CD4-positive, alpha-beta T cell (primary cell): ENCODE results near the gene TRMU. TPM values are rescaled to one million over a fixed set of nuclear protein-coding genes. Genes with fewer than 3 reads are reported as not detected.

ENCODE experiments used
- ATAC-seq: fragments of 200-7000 bp; cut with Tn5 transposase; one replicate; pipeline ENCODE4 v1.10.0; 2022; ENCODE audit warnings: mild to moderate bottlenecking; ENCODE audit not compliant: poor library complexity
- CTCF ChIA-PET: fragments of 350-600 bp; sonication (Branson Sonifier 250); formaldehyde crosslinking; loops from one replicate; lab custom pipeline; 2021; ENCODE audit warnings: antibody characterized with exemption, inconsistent platforms; lab: Charles Lee
- POLR2A ChIA-PET: fragments of 350-600 bp; sonication (Branson Sonifier 250); formaldehyde crosslinking; loops from one replicate; lab custom pipeline; 2021; ENCODE audit warnings: antibody characterized with exemption, inconsistent platforms; lab: Charles Lee
- DNase-seq, 14 experiments: peaks; one replicate each; pipeline ENCODE4 v3.0.0-alpha.2; 2013 to 2020; ENCODE audit warnings: mixed read lengths in 2 of 14
- H3K27ac ChIP-seq, 2 donors: one replicate each; pipeline versions ENCODE4 v1.5.1 to v1.7.0; 2013; ENCODE audit warnings: low read length in 2 of 2, low read depth in 1 of 2, mild to moderate bottlenecking in 1 of 2
- H3K27me3 ChIP-seq, 2 experiments: 1 replicate in 1 of 2; 2 replicates in 1 of 2; pipeline versions ENCODE4 v1.6.1 to v1.7.0; 2013; ENCODE audit warnings: low read length in 2 of 2, control low read depth in 1 of 2, mild to moderate bottlenecking in 1 of 2, moderate library complexity in 1 of 2; ENCODE audit not compliant: insufficient read depth in 2 of 2, control insufficient read depth in 1 of 2
- H3K36me3 ChIP-seq: one replicate; pipeline ENCODE4 v1.6.1; 2013; ENCODE audit warnings: low read length, control low read depth; ENCODE audit not compliant: insufficient read depth
- H3K4me1 ChIP-seq: one replicate; pipeline ENCODE4 v1.6.1; 2013; ENCODE audit warnings: low read length, control low read depth; ENCODE audit not compliant: insufficient read depth
- H3K4me3 ChIP-seq: one replicate; pipeline ENCODE4 v1.5.1; 2013; ENCODE audit warnings: mild to moderate bottlenecking, low read length, moderate library complexity
- H3K9me3 ChIP-seq, 2 experiments: 1 replicate in 1 of 2; 2 replicates in 1 of 2; pipeline versions ENCODE4 v1.6.1 to v1.7.0; 2013; ENCODE audit warnings: low read length in 2 of 2, mild to moderate bottlenecking in 2 of 2, control low read depth in 1 of 2, moderate library complexity in 1 of 2; ENCODE audit not compliant: control insufficient read depth in 1 of 2, insufficient read depth in 1 of 2
- H3K27ac Mint-ChIP-seq: one replicate; pipeline ENCODE4 v1.8.0; 2020; ENCODE audit warnings: mixed read lengths
- H3K27me3 Mint-ChIP-seq: one replicate; pipeline ENCODE4 v1.8.0; 2021; ENCODE audit warnings: mixed read lengths
- H3K36me3 Mint-ChIP-seq: one replicate; pipeline ENCODE4 v1.8.0; 2021; ENCODE audit warnings: low read depth, mixed read lengths
- H3K4me1 Mint-ChIP-seq: one replicate; pipeline ENCODE4 v1.8.0; 2021; ENCODE audit warnings: low read depth, mixed read lengths
- H3K4me3 Mint-ChIP-seq: one replicate; pipeline ENCODE4 v1.8.0; 2020; ENCODE audit warnings: mild to moderate bottlenecking, mixed read lengths
- H3K9me3 Mint-ChIP-seq: one replicate; pipeline ENCODE4 v1.8.0; 2020; ENCODE audit warnings: mixed read lengths
- intact Hi-C, 2 experiments: fragments of 100-400 bp; cut with DNase I in 1 of 2; cut with micrococcal nuclease in 1 of 2; formaldehyde crosslinking; loops; one replicate each; pipeline versions ENCODE4 v1.15.1 to v1.9.0; 2023 to 2025; cut with DNase I, micrococcal nuclease
- total RNA-seq, 174 experiments: library from RNA in 2 of 174; stranded (reverse) in 2 of 174; gene quantifications; one replicate each; pipeline ENCODE4 v1.2.3 and lab custom pipeline; 2021 to 2026
- TF ChIP-seq, protein P1 (sequence below): fragments of 200-600 bp; IDR thresholded peaks from one replicate; pipeline ENCODE4 v1.8.0; 2022; ENCODE audit warnings: antibody characterized with exemption, mild to moderate bottlenecking

The TRMU gene
- total RNA-seq, 2 experiments from 2014 or later = 65.2 to 65.4 TPM

DNA sequence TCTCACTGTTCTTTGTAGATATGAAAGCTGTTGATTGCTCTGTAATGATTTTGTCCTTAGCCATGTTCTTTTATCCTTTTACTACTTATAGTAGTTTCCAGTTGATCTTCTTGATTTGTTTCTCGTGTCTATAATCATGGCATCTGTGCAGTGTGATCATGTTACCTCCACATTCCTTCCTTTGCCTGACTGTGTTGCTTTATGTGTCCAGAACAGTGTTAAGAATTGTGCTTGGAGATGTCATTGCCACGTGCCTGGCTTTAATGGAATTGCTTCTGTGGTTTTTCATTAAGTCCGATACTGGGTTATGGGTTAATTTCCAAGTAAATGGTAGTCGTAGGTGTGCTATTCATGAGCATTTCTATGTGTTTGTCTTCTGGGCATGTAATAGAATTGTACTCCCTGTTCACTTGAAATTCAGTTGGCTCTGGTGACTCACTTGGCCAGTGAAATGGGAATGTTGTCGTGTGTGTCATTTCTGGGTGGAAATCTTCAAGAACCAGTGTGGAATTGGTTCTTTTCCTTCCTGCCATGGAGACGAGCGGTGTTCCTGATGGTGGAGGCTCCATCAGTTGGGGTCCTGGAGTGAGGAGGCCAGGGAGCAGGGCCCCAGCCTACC, 32.1 kb upstream of the TRMU start:
- no peaks in the 10 kb centered on the region for H3K9me3 Mint-ChIP-seq
- no peaks in the 10 kb centered on the region for H3K36me3 Mint-ChIP-seq
- DNase-seq = no peak
- H3K4me3 ChIP-seq = no peak overlapping the region
- H3K4me1 Mint-ChIP-seq = no peaks in the 10 kb centered on the region
- CTCF ChIA-PET = no interaction called here
- TF ChIP-seq, protein P1, sequence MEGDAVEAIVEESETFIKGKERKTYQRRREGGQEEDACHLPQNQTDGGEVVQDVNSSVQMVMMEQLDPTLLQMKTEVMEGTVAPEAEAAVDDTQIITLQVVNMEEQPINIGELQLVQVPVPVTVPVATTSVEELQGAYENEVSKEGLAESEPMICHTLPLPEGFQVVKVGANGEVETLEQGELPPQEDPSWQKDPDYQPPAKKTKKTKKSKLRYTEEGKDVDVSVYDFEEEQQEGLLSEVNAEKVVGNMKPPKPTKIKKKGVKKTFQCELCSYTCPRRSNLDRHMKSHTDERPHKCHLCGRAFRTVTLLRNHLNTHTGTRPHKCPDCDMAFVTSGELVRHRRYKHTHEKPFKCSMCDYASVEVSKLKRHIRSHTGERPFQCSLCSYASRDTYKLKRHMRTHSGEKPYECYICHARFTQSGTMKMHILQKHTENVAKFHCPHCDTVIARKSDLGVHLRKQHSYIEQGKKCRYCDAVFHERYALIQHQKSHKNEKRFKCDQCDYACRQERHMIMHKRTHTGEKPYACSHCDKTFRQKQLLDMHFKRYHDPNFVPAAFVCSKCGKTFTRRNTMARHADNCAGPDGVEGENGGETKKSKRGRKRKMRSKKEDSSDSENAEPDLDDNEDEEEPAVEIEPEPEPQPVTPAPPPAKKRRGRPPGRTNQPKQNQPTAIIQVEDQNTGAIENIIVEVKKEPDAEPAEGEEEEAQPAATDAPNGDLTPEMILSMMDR = no peak
- H3K27ac Mint-ChIP-seq = no peak overlapping the region
- H3K27me3 Mint-ChIP-seq = peaks cover 4% of the 10 kb centered on the region
- H3K4me1 ChIP-seq = no peaks in the 10 kb centered on the region
- no peak overlapping the region for H3K4me3 Mint-ChIP-seq
- intact Hi-C loops = no loop called here
- H3K9me3 ChIP-seq = no peaks in the 10 kb centered on the region
- H3K27ac ChIP-seq = no peak overlapping the region
- POLR2A ChIA-PET = no interaction called here
- no peaks in the 10 kb centered on the region for H3K36me3 ChIP-seq
- no peak for ATAC-seq
- H3K27me3 ChIP-seq = no peaks in the 10 kb centered on the region

DNA sequence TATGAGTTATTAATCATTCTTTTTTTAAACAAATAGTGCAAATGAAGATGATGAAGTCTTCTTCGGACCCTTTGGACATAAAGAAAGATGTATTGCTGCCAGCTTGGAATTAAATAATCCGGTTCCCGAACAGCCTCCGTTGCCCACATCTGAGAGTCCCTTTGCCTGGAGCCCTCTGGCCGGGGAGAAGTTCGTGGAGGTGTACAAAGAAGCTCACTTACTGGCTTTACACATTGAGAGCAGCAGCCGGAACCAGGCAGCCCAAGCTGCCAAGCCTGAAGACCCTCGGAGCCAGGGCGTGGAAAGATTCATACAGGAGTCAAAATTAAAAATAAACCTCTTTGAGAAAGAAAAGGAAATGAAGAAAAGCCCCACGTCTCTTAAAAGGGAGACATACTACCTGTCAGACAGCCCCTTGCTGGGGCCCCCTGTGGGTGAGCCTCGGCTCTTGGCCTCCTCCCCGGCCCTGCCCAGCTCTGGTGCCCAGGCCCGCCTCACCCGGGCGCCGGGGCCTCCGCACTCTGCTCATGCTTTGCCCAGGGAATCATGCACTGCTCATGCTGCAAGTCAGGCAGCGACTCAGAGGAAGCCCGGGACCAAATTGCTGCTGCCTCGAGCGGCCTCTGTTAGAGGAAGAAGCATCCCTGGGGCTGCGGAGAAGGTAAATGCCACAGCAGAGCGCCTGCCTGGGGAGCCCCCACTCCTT, 27.1 kb upstream of the TRMU start:
- DNase-seq (no peak), ATAC-seq (no peak)
- CTCF ChIA-PET = no interaction called here
- H3K4me3 ChIP-seq = no peak overlapping the region
- no peaks in the 10 kb centered on the region for H3K36me3 ChIP-seq
- POLR2A ChIA-PET = no interaction called here
- TF ChIP-seq, protein P1 = no peak
- no peaks in the 10 kb centered on the region for H3K4me1 Mint-ChIP-seq
- no peaks in the 10 kb centered on the region for H3K9me3 Mint-ChIP-seq
- H3K27ac Mint-ChIP-seq = no peak overlapping the region
- H3K27me3 ChIP-seq = no peaks in the 10 kb centered on the region
- H3K4me1 ChIP-seq = no peaks in the 10 kb centered on the region
- intact Hi-C loops = no loop called here
- H3K36me3 Mint-ChIP-seq = no peaks in the 10 kb centered on the region
- no peaks in the 10 kb centered on the region for H3K9me3 ChIP-seq
- no peak overlapping the region for H3K4me3 Mint-ChIP-seq
- H3K27ac ChIP-seq = no peak overlapping the region
- no peaks in the 10 kb centered on the region for H3K27me3 Mint-ChIP-seq

DNA sequence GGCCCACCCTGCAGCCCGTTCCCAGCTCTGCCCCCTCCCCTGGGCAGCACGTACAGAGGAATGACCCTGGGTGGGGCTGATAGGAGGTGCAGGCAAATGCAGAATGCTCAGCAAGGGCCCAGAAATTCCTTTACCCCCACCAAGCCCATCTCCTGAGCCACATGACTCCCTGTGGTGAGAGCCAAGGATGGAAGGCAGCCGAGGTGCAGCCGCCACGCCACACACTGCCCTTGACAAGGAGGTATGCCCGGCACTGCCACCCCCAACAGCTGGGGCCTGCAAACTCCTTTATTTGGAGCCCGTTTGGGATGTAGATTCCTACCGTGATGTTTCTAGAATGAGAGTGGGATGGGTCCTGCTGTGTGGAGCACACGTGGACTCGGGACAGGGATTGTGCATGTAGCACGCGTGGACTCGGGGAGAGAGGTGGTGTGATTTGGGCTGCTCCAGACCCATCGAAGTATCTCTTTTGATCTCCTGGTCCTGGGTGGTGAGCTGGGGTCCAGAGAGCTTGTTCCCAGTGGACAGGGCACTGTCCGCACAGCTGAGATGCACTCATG, 25.9 kb upstream of the TRMU start:
- DNase-seq (no peak), ATAC-seq (no peak)
- H3K4me1 Mint-ChIP-seq = no peaks in the 10 kb centered on the region
- no peaks in the 10 kb centered on the region for H3K27me3 ChIP-seq
- no peaks in the 10 kb centered on the region for H3K27me3 Mint-ChIP-seq
- ChIA-PET CTCF (no interaction called here), POLR2A (no interaction called here)
- intact Hi-C loops = loop anchor here (5.0 kb wide), 2 partner anchors 302 to 312 kb away; no protein-coding TSS in a partner anchor
- H3K27ac ChIP-seq = no peak overlapping the region
- no peaks in the 10 kb centered on the region for H3K4me1 ChIP-seq
- H3K9me3 ChIP-seq = no peaks in the 10 kb centered on the region
- no peak overlapping the region for H3K4me3 ChIP-seq
- H3K4me3 Mint-ChIP-seq = no peak overlapping the region
- no peaks in the 10 kb centered on the region for H3K36me3 ChIP-seq
- H3K9me3 Mint-ChIP-seq = no peaks in the 10 kb centered on the region
- H3K36me3 Mint-ChIP-seq = no peaks in the 10 kb centered on the region
- no peak overlapping the region for H3K27ac Mint-ChIP-seq
- TF ChIP-seq, protein P1 = no peak
